K562 (cell line): ENCODE measurements around the gene VAMP4. TPM values are rescaled to one million over a fixed set of nuclear protein-coding genes. Genes with fewer than 3 reads are reported as not detected.

Experiments used
- ARNT ChIP-seq, 2 experiments: fragments of 450-650 bp; IDR thresholded peaks; 2 replicates each; pipeline ENCODE4 v1.6.1; 2016; ENCODE audit warnings: mild to moderate bottlenecking in 1 of 2
- CBFB ChIP-seq: sonication (generic); formaldehyde crosslinking; IDR thresholded peaks from 2 replicates; pipeline ENCODE4 v1.4.0; 2020; ENCODE audit warnings: mild to moderate bottlenecking, missing genetic modification reagents
- GATAD2B ChIP-seq: fragments of 450-650 bp; IDR thresholded peaks from 2 replicates; pipeline ENCODE4 v1.6.1; 2017; ENCODE audit warnings: mild to moderate bottlenecking, borderline replicate concordance
- KDM1A ChIP-seq, 2 experiments: fragments of 450-650 bp; IDR thresholded peaks; 2 replicates each; pipeline ENCODE4 v1.6.1; 2016; ENCODE audit warnings: mild to moderate bottlenecking in 2 of 2
- MYC ChIP-seq, 2 experiments: fragments of 250-450 bp in 1 of 2; sonication (Bioruptor Pico) in 1 of 2; IDR thresholded peaks; 2 replicates each; pipeline versions ENCODE4 v1.5.1 to v1.6.1; 2012 to 2021; ENCODE audit warnings: low read depth in 2 of 2, borderline replicate concordance in 1 of 2, improper control_type of control experiment in 1 of 2, low read length in 1 of 2, mild to moderate bottlenecking in 1 of 2, moderate library complexity in 1 of 2
- NCOA1 ChIP-seq: fragments of 450-650 bp; IDR thresholded peaks from 2 replicates; pipeline ENCODE4 v1.6.1; 2016; ENCODE audit warnings: low read depth
- NR3C1 ChIP-seq: sonication (generic); formaldehyde crosslinking; IDR thresholded peaks from 2 replicates; pipeline ENCODE4 v1.8.1; 2022; ENCODE audit warnings: missing genetic modification reagents
- RREB1 ChIP-seq: fragments of 250-450 bp; sonication (Bioruptor Pico); IDR thresholded peaks from 2 replicates; pipeline ENCODE4 v1.4.0; 2020
- ZBTB1 ChIP-seq: sonication (generic); formaldehyde crosslinking; IDR thresholded peaks from 2 replicates; pipeline ENCODE4 v1.8.1; 2023; ENCODE audit warnings: missing genetic modification reagents, low read depth, mild to moderate bottlenecking, borderline replicate concordance
- ZBTB17 ChIP-seq: fragments of 450-650 bp; formaldehyde crosslinking; IDR thresholded peaks from 2 replicates; pipeline ENCODE4 v1.4.0; 2020; ENCODE audit warnings: mild to moderate bottlenecking
- polyA plus RNA-seq, 8 experiments: library from polyadenylated mRNA; depleted of rRNA in 4 of 8; stranded (reverse) in 5 of 8; unstranded in 3 of 8; fragments of >200 nt; fragmentation: Nextera tagmentation in 2 of 8; fragmentation: Illumina TruSeq in 1 of 8; extraction: Ambion mirVana in 2 of 8; extraction: Trizol in 1 of 8; gene quantifications; 2 replicates each; pipeline versions ENCODE4 v1.2.1 to v1.2.3, GENCODE V29; 2011 to 2014; ENCODE audit warnings: inconsistent platforms in 1 of 8, missing spikeins in 1 of 8
- total RNA-seq, 7 experiments: library from RNA; depleted of rRNA in 6 of 7; stranded (reverse); fragments of >200 nt in 6 of 7; fragmentation: Illumina TruSeq in 2 of 7; extraction: Trizol in 2 of 7; gene quantifications; 2 replicates each; pipeline versions ENCODE4 v1.2.1 to v1.2.3, GENCODE V29; 2011 to 2021; ENCODE audit warnings: low replicate concordance in 1 of 7
- TF ChIP-seq, protein P1 (sequence below), 3 experiments: IDR thresholded peaks in 2 of 3; conservative IDR thresholded peaks in 1 of 3; 2 replicates each; pipeline ENCODE4 v1.5.1; 2011 to 2012; ENCODE audit warnings: low read length in 3 of 3, mild to moderate bottlenecking in 3 of 3, control low read depth in 2 of 3, improper control_type of control experiment in 1 of 3, inconsistent platforms in 1 of 3, low read depth in 1 of 3, mixed read lengths in 1 of 3, moderate library complexity in 1 of 3; ENCODE audit not compliant: insufficient read depth in 2 of 3

VAMP4 gene
- total and polyA plus RNA-seq, 9 of the 15 experiments (the other 6 are each of a cell fraction or from before 2014, with no cell fraction given): 3.3 to 21.4 (median 11.9) TPM

DNA sequence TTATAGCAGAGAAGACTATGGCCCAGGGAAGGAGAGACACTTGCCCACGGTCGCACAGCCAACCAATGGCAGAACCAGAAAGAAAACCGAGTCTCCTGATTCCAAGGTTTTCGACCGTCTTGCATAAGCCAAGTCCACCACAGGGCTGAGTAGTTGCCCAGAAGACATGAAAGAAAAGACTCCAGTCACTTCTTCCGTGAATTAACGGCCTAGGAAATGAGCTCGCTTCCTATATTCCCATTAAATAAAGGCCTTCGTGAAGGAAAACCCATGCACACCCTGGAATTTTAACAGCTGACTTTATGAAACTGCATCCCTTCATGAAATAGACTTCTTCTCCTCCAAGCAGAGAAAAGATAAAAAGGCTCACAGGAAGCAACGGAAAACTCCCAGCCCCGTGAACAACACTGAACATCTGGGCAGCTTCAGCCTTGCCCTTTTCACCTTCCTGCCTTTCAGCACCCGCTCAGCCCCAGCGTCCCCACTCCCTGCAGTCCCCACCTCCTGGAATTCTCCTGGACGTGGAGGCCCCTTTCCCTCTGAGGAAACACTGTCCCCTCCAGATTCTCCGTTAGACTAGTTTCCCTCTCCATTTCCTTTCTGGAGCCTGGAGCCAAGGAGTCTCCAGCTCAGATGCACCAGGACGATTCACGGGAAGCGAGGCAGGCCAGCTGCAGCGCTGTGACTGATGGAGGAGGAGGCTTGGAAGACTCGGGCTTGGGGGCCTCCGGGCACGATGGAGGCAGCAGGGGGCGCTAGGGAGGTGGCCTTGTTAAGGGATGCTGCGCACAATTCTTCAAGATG, 86.7 kb downstream of the VAMP4 start (continued):
- 0 out of 2 replicates have a peak, but pooled peaks have one; percentile 39 for TF ChIP-seq RREB1 (CRISPR knock-in tag)
- peak; percentile 30; the same call in 1 of the 2 replicates for TF ChIP-seq MYC (IDR thresholded peaks at IDR 0.05; ENCODE audit: low read depth, low read length)
- no peak for TF ChIP-seq MYC (CRISPR knock-in tag; IDR thresholded peaks at IDR 0.05; ENCODE audit: borderline replicate concordance, low read depth)
- no peak for TF ChIP-seq NR3C1 (CRISPR knock-in tag)
- 0 out of 4 replicates have a peak, but pooled peaks of 1 of the 2 experiments have one; percentile 30 for TF ChIP-seq KDM1A (IDR thresholded peaks at IDR 0.05)
- 0 out of 4 replicates have a peak, but pooled peaks of 1 of the 2 experiments have one; percentile 29 for TF ChIP-seq ARNT (IDR thresholded peaks at IDR 0.05)
- no peak for TF ChIP-seq NCOA1
- no peak for TF ChIP-seq GATAD2B
- no peak for TF ChIP-seq ZBTB1 (CRISPR knock-in tag)
- TF ChIP-seq ZBTB17: no peak
- TF ChIP-seq, protein P1, sequence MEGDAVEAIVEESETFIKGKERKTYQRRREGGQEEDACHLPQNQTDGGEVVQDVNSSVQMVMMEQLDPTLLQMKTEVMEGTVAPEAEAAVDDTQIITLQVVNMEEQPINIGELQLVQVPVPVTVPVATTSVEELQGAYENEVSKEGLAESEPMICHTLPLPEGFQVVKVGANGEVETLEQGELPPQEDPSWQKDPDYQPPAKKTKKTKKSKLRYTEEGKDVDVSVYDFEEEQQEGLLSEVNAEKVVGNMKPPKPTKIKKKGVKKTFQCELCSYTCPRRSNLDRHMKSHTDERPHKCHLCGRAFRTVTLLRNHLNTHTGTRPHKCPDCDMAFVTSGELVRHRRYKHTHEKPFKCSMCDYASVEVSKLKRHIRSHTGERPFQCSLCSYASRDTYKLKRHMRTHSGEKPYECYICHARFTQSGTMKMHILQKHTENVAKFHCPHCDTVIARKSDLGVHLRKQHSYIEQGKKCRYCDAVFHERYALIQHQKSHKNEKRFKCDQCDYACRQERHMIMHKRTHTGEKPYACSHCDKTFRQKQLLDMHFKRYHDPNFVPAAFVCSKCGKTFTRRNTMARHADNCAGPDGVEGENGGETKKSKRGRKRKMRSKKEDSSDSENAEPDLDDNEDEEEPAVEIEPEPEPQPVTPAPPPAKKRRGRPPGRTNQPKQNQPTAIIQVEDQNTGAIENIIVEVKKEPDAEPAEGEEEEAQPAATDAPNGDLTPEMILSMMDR (IDR thresholded peaks at IDR 0.05 in 2 of 3, conservative IDR thresholded peaks at IDR 0.05 in 1 of 3; ENCODE audit: insufficient read depth in 2 of 3, low read depth in 1 of 3, low read length in 3 of 3): peak; percentile 89 to 97 (median 92)
- no peak for TF ChIP-seq CBFB
